Aorta (tissue), 5 donors: ENCODE data around the gene SRGAP2. TPM values are rescaled to one million over a fixed set of nuclear protein-coding genes. Genes with fewer than 3 reads are reported as not detected.
"Not testable (repeated sequence)": the region's sequence is repeated elsewhere in the genome, so short reads cannot be mapped to it uniquely, and the experiment has no call there.

Experiments
- ATAC-seq: fragments of 200-7000 bp; cut with Tn5 transposase; one replicate; pipeline ENCODE4 v1.9.1; 2022; ENCODE audit warnings: moderate library complexity; ENCODE audit not compliant: low FRiP score
- DNase-seq, 2 donors: peaks; one replicate each; pipeline ENCODE4 v3.0.0-alpha.2; 2020
- H3K27ac ChIP-seq, 2 donors: one replicate each; pipeline ENCODE4 v1.5.1; 2013; ENCODE audit warnings: low read length in 2 of 2, mild to moderate bottlenecking in 2 of 2, moderate library complexity in 2 of 2, control low read depth in 1 of 2, inconsistent platforms in 1 of 2, low read depth in 1 of 2
- H3K27me3 ChIP-seq, 2 donors: one replicate each; pipeline ENCODE4 v1.6.1; 2013; ENCODE audit warnings: control low read depth in 1 of 2, low read length in 1 of 2, mild to moderate bottlenecking in 1 of 2, moderate library complexity in 1 of 2; ENCODE audit not compliant: insufficient read depth in 2 of 2, control insufficient read depth in 1 of 2
- H3K36me3 ChIP-seq, 2 donors: one replicate each; pipeline ENCODE4 v1.6.1; 2013; ENCODE audit warnings: control low read depth in 1 of 2, low read length in 1 of 2, mild to moderate bottlenecking in 1 of 2; ENCODE audit not compliant: insufficient read depth in 2 of 2, control insufficient read depth in 1 of 2
- H3K4me1 ChIP-seq, 2 donors: one replicate each; pipeline ENCODE4 v1.6.1; 2013; ENCODE audit warnings: low read length in 2 of 2, control low read depth in 1 of 2, mild to moderate bottlenecking in 1 of 2, moderate library complexity in 1 of 2; ENCODE audit not compliant: insufficient read depth in 2 of 2, control insufficient read depth in 1 of 2
- H3K4me3 ChIP-seq, 2 donors: one replicate each; pipeline ENCODE4 v1.5.1; 2013; ENCODE audit warnings: low read length in 2 of 2, control low read depth in 1 of 2, mild to moderate bottlenecking in 1 of 2
- H3K9me3 ChIP-seq: one replicate; pipeline ENCODE4 v1.6.1; 2013; ENCODE audit warnings: mild to moderate bottlenecking, low read length; ENCODE audit not compliant: control insufficient read depth
- WGBS, 2 donors: extraction: QIAGEN DNeasy Blood & Tissue Kit; methylation state at CpG; one replicate each; pipeline ENCODE4 v1.1.7; 2013; 5-methylcytosine and 5-hydroxymethylcytosine counted together
- intact Hi-C, 2 donors: fragments of 100-400 bp; cut with DNase I; formaldehyde crosslinking; loops; one replicate each; pipeline versions ENCODE4 v1.14.2 to v1.15.0; 2022
- polyA plus RNA-seq, 2 donors: library from polyadenylated mRNA; stranded (reverse); fragments of 200-250 nt; gene quantifications; one replicate each; pipeline ENCODE4 v1.2.3, GENCODE V29; 2013
- total RNA-seq, 2 donors: library from RNA; stranded (reverse); fragmentation: NEBNext Ultra II Directional; extraction: Animal tissue kit (Norgen Biotek cat#: 25700); gene quantifications; one replicate each; pipeline ENCODE4 v1.2.1, GENCODE V29; 2021
- donor health status: healthy with polysubstance abuse.
- donor health status: Bipolar disorder and iron deficiency.
- donor health status: DM: no; HTN: no; CAD: no.
- donor health status: DM: no; HTN: no; CAD: no.
- donor health status: DM: yes; HTN: yes; CAD: no.

The SRGAP2 gene
- total and polyA plus RNA-seq, 4 donors = 7.9 to 117 (median 54.8) TPM

- DNase-seq (peak; percentile 98 to 99), ATAC-seq (peak; percentile 93)
- 0 to 1% methylated on average over 16 to 21 of the region's 36 CpGs for WGBS, 2 donors
- intact Hi-C loops, H3K9me3 ChIP-seq, H3K36me3 ChIP-seq, H3K4me1 ChIP-seq, H3K27me3 ChIP-seq: not testable (repeated sequence)
- H3K27ac ChIP-seq = peak within 1 kb of the TSS in 1 of 2 donors; percentile 59
- H3K4me3 ChIP-seq = peak within 1 kb of the TSS in 1 of 2 donors; percentile 26
These were observed 465 bp upstream of the SRGAP2 start, which contains the start of gene FAM72A for GRCh38 chr1:206202789-206203363. Gene FAM72A, minus strand, starts transcription at chr1:206202839. Its CDS starts 814 bp downstream, at chr1:206202025.

GRCh38 chr1:206204159-206204511 lies 794 bp downstream of the SRGAP2 start:
- H3K27me3 ChIP-seq, H3K9me3 ChIP-seq, H3K36me3 ChIP-seq, H3K4me3 ChIP-seq, ATAC-seq, intact Hi-C loops, H3K4me1 ChIP-seq: not testable (repeated sequence)
- H3K27ac ChIP-seq = peak overlapping the region in 1 of 2 donors; percentile 21
- DNase-seq = peak in 1 of 2 donors; percentile 59
- 0% methylated on average over 5 to 8 of the region's 25 CpGs for whole genome bisulfite sequencing, 2 donors

- H3K4me1 ChIP-seq, H3K36me3 ChIP-seq, H3K27ac ChIP-seq, H3K9me3 ChIP-seq, intact Hi-C loops, ATAC-seq, H3K27me3 ChIP-seq: not testable (repeated sequence)
- H3K4me3 ChIP-seq = peak overlapping the region in 1 of 2 donors; percentile 54
- WGBS, 2 donors = 0 to 2% methylated on average over 15 to 25 of the region's 25 CpGs
- DNase-seq = peak in 1 of 2 donors; percentile 38
These were observed 1.5 kb downstream of the SRGAP2 start for GRCh38 chr1:206204871-206205270.

GRCh38 chr1:206205569-206205968 lies 2.2 kb downstream of the SRGAP2 start:
- ATAC-seq, H3K27ac ChIP-seq, H3K36me3 ChIP-seq, H3K4me3 ChIP-seq, H3K9me3 ChIP-seq, H3K4me1 ChIP-seq, intact Hi-C loops, H3K27me3 ChIP-seq: not testable (repeated sequence)
- WGBS, 2 donors = 1% methylated on average over 18 of the region's 31 CpGs; no CpG with 5 or more reads in 1 of the 2 donors
- DNase-seq = peak in 1 of 2 donors; percentile 61

- ATAC-seq, H3K4me1 ChIP-seq, DNase-seq, H3K27me3 ChIP-seq, H3K36me3 ChIP-seq, H3K9me3 ChIP-seq, intact Hi-C loops, H3K27ac ChIP-seq, H3K4me3 ChIP-seq: not testable (repeated sequence)
- no CpG with 5 or more reads among the region's 1 CpG for WGBS, 2 donors
These were observed 7.5 kb downstream of the SRGAP2 start for GRCh38 chr1:206210802-206211201.

- DNase-seq, intact Hi-C loops, ATAC-seq, H3K27me3 ChIP-seq, H3K9me3 ChIP-seq, H3K27ac ChIP-seq, H3K4me1 ChIP-seq, H3K36me3 ChIP-seq, H3K4me3 ChIP-seq: not testable (repeated sequence)
- 76 to 77% methylated on average over 4 of the region's 7 CpGs for WGBS, 2 donors
These were observed 12.5 kb downstream of the SRGAP2 start for GRCh38 chr1:206215600-206216392.

- H3K4me3 ChIP-seq, H3K27ac ChIP-seq, H3K9me3 ChIP-seq, DNase-seq, H3K4me1 ChIP-seq, H3K27me3 ChIP-seq, ATAC-seq, H3K36me3 ChIP-seq, intact Hi-C loops: not testable (repeated sequence)
- WGBS, 2 donors = 93 to 100% methylated on average over 1 to 2 of the region's 3 CpGs
These were observed 14.9 kb downstream of the SRGAP2 start for GRCh38 chr1:206218285-206218684.

GRCh38 chr1:206218765-206219164 lies 15.4 kb downstream of the SRGAP2 start:
- H3K4me1 ChIP-seq, ATAC-seq, H3K36me3 ChIP-seq, H3K27ac ChIP-seq, intact Hi-C loops, H3K4me3 ChIP-seq, H3K9me3 ChIP-seq, H3K27me3 ChIP-seq, DNase-seq: not testable (repeated sequence)
- no CpG with 5 or more reads among the region's 2 CpGs for WGBS, 2 donors
